SK-N-MC (cell line): ENCODE results near the gene AIMP2.
A peak's percentile ranks its signal among the peaks of the same experiment; 100 is the strongest.
"Not testable (repeated sequence)": the region's sequence is repeated elsewhere in the genome, so short reads cannot be mapped to it uniquely, and the experiment has no call there.

ENCODE experiments used
- DNase-seq: peaks from one replicate; pipeline ENCODE4 v3.0.0-alpha.2; 2011; ENCODE audit warnings: low read depth, low spot score
- H3K27ac ChIP-seq: fragments of 200-600 bp; sonication (generic); 2 replicates; pipeline ENCODE4 v1.5.1; 2016; ENCODE audit warnings: mixed run types
- H3K36me3 ChIP-seq: fragments of 200-600 bp; sonication (generic); 2 replicates; pipeline ENCODE4 v1.6.1; 2017; ENCODE audit warnings: antibody characterized with exemption, low read length, mixed read lengths; ENCODE audit not compliant: insufficient read depth
- H3K4me3 ChIP-seq: fragments of 200-600 bp; sonication (generic); 2 replicates; pipeline ENCODE4 v1.5.1; 2016
- H3K9ac ChIP-seq: fragments of 200-600 bp; sonication (generic); 2 replicates; pipeline ENCODE4 v1.8.0; 2017; ENCODE audit warnings: mixed run types, mixed read lengths; ENCODE audit not compliant: insufficient read length
- H3K9me3 ChIP-seq: fragments of 200-600 bp; sonication (generic); 2 replicates; pipeline ENCODE4 v1.6.1; 2017; ENCODE audit warnings: low read depth, mild to moderate bottlenecking, antibody characterized with exemption, low read length, moderate library complexity, mixed read lengths
- EZH2 ChIP-seq: fragments of 200-600 bp; sonication (generic); IDR thresholded peaks from one replicate; pipeline ENCODE4 v1.6.1; 2017; ENCODE audit warnings: antibody characterized with exemption
- FOXP2 ChIP-seq: optimal IDR thresholded peaks from 2 replicates; pipeline ENCODE3; 2011; ENCODE audit warnings: mild to moderate bottlenecking, moderate library complexity; ENCODE audit not compliant: insufficient read depth; ENCODE audit errors: extremely low read length, control extremely low read depth
- POLR2AphosphoS5 ChIP-seq: IDR thresholded peaks from 2 replicates; pipeline ENCODE4 v1.6.1; 2012; ENCODE audit warnings: mild to moderate bottlenecking, low read depth, low read length, borderline replicate concordance

The AIMP2 gene

DNA sequence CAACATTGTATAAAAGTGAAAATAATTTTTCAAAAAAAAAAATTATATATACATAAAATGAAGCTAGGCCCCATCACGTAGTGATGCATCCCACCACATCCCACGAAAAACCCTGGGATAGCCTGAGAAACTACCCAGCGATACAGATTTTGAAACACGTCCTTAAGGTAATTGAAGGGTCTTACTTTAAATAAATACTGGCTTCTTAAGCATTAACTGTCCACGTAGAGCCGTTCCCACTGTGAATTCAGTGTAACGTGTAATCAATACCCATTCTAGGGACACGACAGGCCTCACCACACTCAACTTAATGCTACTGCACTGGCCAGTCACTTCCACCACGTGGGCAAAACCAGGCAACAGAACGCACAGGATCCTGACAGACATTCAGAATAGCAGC lies 26.1 kb downstream of the AIMP2 start:
- Histone ChIP-seq H3K36me3 (peaks cover 62% of the 10 kb centered on the region), H3K4me3 (no peak overlapping the region), H3K27ac (no peak overlapping the region), H3K9ac (no peak overlapping the region), H3K9me3 (no peaks in the 10 kb centered on the region)
- DNase-seq = no peak
- TF ChIP-seq FOXP2 (no peak), EZH2 (no peak), POLR2AphosphoS5 (no peak)

DNA sequence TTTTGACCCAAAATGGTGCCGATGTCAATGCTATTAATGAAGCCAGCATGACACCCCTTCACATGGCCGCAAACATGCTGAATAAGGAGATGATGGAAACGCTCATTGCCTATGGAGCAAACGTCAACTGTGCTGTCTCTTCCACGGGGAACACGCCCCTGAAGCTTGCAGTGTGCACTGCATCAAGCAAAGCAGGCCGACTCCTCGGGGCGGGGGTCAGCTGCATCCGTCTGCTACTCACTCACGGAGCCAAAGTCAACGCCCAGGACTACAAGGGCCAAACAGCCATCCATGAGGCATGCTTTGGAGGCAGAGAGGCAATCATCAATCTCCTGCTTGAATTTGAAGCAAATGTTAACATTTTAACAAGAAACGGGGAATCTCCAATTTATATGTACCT lies 26.6 kb downstream of the AIMP2 start:
- DNase-seq = no peak
- no peak overlapping the region for H3K9ac ChIP-seq
- no peak overlapping the region for H3K27ac ChIP-seq
- TF ChIP-seq POLR2AphosphoS5 = no peak
- H3K4me3 ChIP-seq = no peak overlapping the region
- H3K9me3 ChIP-seq = no peaks in the 10 kb centered on the region
- H3K36me3 ChIP-seq = peaks cover 67% of the 10 kb centered on the region

- no peak for DNase-seq
- H3K4me3 ChIP-seq = no peak overlapping the region
- TF ChIP-seq POLR2AphosphoS5 = no peak
- no peak for TF ChIP-seq FOXP2
- TF ChIP-seq EZH2 = no peak
- no peak overlapping the region for H3K9ac ChIP-seq
- H3K9me3 ChIP-seq = no peaks in the 10 kb centered on the region
- H3K36me3 ChIP-seq = peaks cover 63% of the 10 kb centered on the region
- H3K27ac ChIP-seq = no peak overlapping the region
Measured at GRCh38 chr7:6049780-6050179, 40.7 kb downstream of the AIMP2 start.

DNA sequence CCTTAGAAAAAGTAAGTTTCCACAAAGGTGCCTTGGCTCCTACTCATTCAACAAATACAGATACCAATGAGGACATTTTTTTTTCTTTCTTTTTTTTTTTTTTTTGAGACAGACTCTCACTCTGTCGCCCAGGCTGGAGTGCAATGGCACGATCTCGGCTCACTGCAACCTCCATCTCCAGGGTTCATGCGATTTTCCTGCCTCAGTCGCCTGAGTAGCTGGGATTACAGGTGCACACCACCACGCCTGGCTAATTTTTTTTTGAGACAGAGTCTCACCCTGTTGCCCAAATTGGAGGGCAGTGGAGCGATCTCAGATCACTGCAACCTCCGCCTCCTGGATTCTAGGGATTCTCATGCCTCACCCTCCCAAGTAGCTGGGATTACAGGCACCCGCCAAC lies 42.1 kb downstream of the AIMP2 start:
- not testable (repeated sequence) for H3K4me3 ChIP-seq, H3K27ac ChIP-seq, H3K9ac ChIP-seq, DNase-seq, H3K9me3 ChIP-seq
- H3K36me3 ChIP-seq = peaks cover 60% of the 10 kb centered on the region

DNA sequence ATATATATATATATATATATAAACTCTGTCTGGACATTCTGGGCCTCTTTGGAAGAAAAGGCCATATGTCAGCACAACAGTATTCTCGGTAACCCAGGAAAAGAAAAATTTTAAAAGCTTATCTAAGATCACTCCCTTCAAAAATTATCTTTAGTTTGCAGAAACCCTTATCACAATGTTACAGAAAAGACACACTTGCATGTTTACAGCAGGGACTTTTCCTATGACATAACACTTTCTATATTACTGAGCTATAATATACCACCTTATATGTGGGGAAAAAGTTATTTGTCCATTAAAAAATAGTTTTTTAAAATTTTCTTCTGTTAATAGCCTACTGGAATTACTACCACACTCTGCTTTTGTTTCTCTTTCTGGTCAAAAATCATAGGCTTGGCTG lies 47.5 kb downstream of the AIMP2 start:
- TF ChIP-seq EZH2 = no peak
- no peak overlapping the region for H3K27ac ChIP-seq

DNA sequence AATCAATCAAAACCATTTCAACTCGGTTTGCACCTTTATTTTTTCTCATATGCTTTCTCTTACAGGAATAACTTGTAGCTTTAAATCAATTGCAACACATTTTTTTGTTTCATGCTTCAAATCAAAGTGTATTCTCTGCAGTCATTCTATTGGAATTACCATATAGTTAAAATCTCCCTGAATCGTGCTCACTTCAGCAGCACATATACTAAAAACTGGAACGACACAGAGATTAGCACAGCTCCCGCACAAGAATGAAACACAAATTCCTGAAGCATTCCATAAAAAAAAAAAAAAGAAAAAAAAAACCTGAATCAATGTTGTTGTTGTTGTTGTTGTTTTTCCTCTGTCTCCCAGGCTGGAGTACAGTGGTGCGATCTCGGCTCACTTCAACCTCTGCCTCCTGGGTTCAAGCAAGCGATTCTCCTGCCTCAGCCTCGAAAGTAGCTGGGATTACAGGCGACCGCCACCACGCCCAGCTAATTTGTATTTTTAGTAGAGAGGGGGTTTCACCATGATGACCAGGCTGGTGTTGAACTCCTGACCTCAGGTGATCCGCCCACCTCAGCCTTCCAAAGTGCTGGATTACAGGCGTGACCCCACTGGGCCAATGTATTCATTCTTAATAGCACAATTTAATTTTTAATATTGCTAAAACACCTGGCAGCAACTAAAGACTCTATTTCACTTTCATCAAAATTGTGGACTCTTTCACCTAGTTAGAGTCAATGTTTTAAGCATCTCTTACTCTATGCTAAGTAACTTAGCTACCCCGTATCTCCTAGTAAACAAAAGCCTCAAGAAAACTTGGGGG lies 48.5 kb downstream of the AIMP2 start:
- Histone ChIP-seq H3K27ac (no peak overlapping the region), H3K9me3 (no peaks in the 10 kb centered on the region), H3K4me3 (peak overlapping the region; percentile 90), H3K36me3 (peaks cover 24% of the 10 kb centered on the region; the same call in 1 of the 2 replicates), H3K9ac (peak overlapping the region; percentile 89)
- TF ChIP-seq EZH2 = no peak
- DNase-seq = no peak

More for the DNA sequence above, 47.5 kb downstream of the AIMP2 start:
- no peak overlapping the region for H3K9ac ChIP-seq
- no peaks in the 10 kb centered on the region for H3K9me3 ChIP-seq
- H3K4me3 ChIP-seq = no peak overlapping the region
- H3K36me3 ChIP-seq = peaks cover 30% of the 10 kb centered on the region; the same call in 1 of the 2 replicates
- DNase-seq = no peak

DNA sequence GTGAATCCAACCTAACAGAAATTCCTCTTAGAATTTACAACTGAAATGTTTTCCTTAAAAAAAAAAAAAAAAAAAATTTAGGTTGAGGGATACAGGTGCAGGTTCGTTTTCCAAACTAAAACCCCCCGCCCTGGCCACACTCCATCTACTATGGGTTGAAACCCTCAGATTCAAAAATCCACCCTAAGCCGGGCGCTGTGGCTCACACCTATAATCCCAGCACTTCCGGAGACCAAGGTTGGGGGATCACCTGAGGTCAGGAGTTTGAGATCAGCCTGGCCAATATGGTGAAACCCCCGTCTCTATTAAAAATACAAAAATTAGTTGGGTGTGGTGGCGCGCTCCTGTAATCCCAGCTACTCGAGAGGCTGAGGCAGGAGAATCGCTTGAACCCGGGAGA lies 50.9 kb downstream of the AIMP2 start:
- H3K9ac ChIP-seq, H3K27ac ChIP-seq, H3K9me3 ChIP-seq, H3K4me3 ChIP-seq, DNase-seq, H3K36me3 ChIP-seq: not testable (repeated sequence)

GRCh38 chr7:6071406-6071805 lies 62.3 kb downstream of the AIMP2 start:
- H3K36me3 ChIP-seq = no peaks in the 10 kb centered on the region
- TF ChIP-seq FOXP2 = no peak
- no peak for TF ChIP-seq EZH2
- no peak for TF ChIP-seq POLR2AphosphoS5
- no peak overlapping the region for H3K9ac ChIP-seq
- H3K9me3 ChIP-seq = no peaks in the 10 kb centered on the region
- DNase-seq = no peak
- no peak overlapping the region for H3K27ac ChIP-seq
- H3K4me3 ChIP-seq = no peak overlapping the region
